Measurements from ENCODE around the gene IL1A.
"Not testable (repeated sequence)": the region's sequence is repeated elsewhere in the genome, so short reads cannot be mapped to it uniquely, and the experiment has no call there.

GRCh38 chr2:112833639-112833931, 49.3 kb upstream of the IL1A start:
- not testable (repeated sequence) for TF ChIP-seq CTCF, EZH2, EZH2phosphoT487 (IDR thresholded peaks at IDR 0.05)
